Ureter (tissue), 1 donor: ENCODE measurements around the gene ARFGEF2. TPM values are rescaled to one million over a fixed set of nuclear protein-coding genes. Genes with fewer than 3 reads are reported as not detected.
"Not testable (repeated sequence)": the region's sequence is repeated elsewhere in the genome, so short reads cannot be mapped to it uniquely, and the experiment has no call there.

ENCODE experiments used
- DNase-seq: peaks from one replicate; pipeline ENCODE4 v3.0.0-alpha.2; 2020; ENCODE audit warnings: low spot score
- total RNA-seq: library from RNA; stranded (reverse); gene quantifications from one replicate; pipeline ENCODE4 v1.2.4, GENCODE V29; 2023
- donor health status: DM: yes; HTN: yes; CAD: no.

The ARFGEF2 gene
- 52.1 TPM for total RNA-seq

DNA sequence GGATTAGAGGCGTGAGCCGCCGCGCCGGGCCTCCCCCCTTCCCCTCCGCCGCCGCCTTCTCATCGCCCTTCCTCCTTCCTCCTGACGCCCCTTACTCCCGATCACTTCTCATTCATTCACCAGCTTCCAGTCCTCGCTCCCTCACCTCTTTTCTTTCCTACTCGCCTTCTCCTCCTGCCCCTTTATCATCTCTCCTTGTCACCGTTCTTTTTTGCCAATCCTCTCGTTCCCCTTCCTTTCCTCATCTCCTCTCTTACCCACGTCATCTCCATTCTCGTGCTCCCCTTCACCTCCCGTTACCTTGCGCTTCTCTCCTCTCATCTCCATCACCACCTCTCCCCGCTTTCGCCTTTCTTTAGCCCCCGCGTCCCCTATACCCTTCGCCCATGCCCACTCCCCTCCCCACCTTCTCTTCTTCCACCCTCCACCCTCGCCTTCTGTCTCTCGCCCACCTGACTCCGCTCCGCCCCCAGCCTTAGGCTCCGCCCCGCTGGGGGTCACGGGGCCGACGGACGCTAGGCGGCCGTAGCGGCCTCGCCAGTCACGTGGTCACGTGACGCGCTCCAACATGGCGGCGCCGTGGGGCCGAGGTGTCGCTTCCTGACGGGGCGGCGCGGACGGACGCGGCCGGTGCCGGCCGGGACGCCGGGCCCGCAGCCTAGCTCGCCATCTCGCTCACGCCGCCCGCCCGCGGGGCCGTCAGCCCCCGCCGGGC lies at the start of gene ARFGEF2:
Gene ARFGEF2 (plus strand): TSS at position 544 of the 715 bp plus-strand sequence. CDS start 179 bp downstream, outside the sequence.
- DNase-seq, result peak; percentile 92

DNA sequence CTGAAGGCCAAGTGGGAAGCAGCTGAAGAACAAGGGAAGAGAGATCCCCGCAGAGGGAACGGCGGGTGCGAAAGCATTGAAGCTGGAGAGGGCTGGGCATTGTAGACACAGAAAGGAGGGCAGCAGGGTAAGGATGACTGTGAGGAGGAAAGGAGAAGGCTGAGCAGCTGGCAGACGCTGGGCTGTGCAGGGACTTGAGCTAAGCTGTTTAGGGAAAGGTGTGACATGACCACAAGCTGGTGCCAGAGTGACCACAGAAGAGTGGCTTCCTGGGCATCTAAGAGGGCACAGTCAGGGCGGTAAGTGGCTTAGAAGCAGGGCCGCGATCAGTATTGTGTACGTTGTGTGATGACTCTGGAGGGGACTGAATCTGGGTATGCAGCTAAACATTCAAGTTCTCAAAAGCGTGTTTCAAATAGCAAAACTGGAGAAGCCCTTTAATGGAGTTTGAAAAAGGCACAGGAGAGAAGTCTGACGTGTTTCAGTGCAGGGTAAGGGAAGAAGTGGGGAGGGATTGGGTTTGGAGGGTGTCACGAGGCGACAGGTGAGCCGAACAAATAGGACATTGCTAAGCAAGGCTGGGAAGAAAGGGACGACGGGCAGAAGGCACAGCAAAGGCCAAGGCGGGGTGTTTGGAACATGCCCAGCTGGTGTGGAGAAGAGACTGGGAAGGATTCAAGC lies 46.1 kb upstream of the ARFGEF2 start:
- no peak for DNase-seq

DNA sequence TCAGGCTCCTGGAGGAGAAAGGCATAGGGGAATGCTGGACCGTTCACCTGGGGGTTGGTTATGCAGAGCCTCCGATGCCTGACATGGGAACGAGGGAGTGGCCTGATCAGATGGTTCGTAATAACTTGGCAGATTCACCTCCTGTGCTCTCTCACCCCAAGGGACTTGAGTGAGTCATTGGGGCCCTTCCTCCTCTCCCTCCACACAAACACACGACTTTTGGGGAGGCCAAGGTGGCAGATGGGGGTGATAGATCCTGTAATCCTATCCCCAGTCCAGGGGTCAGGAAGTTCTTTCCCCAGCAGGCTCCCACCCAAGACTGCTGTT lies 45.6 kb upstream of the ARFGEF2 start:
- DNase-seq, result no peak

DNA sequence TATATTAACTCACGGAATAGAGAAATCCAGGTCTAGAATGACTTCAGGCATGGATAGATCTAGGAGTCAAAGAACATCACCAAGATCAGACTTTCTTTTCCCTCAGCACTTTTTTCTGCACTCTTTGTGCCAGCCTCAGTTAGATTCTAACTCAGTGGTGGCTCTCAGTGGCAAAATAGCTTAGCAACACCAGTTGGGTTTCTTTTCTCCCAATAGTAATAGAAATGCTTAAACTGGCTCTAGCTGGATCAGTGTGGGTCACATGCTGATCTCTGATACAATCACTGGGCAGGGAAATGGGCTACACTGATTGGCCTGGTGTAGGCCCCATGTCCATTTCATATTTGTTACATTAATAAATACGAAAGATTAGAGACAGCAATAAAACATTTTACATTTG lies 44.2 kb upstream of the ARFGEF2 start:
- DNase-seq, result no peak

DNA sequence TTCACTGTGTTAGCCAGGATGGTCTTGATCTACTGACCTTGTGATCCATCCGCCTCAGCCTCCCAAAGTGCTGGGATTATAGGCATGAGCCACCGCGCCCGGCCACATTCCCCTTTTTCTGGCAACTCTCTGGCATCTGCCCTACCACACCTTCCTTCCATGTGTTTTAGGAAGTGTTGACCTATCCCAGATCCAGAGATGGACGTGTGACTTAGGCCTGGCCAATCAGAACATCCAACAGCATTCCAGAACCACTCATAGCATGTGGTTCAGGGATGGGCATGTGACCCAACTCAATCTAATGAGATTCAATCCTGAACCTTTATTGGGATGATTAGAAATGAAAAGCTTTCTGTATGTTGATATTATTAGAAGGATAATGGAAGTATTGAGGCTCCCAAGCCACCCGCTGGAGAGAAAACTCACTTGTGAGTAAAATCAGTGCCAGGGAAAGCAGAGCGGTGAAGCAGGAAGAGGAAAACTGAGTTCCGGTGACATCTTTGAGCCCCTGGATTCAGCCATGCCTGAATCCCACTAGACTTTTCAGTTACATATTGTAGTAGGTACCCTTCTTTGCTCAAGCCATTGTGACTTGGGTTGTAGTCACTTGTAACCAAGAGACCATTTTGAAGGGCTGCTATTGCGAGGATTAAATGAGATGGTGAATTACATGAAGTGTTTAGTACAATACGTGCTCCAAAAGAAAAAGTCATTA lies 42.8 kb upstream of the ARFGEF2 start:
- DNase-seq, result no peak

DNA sequence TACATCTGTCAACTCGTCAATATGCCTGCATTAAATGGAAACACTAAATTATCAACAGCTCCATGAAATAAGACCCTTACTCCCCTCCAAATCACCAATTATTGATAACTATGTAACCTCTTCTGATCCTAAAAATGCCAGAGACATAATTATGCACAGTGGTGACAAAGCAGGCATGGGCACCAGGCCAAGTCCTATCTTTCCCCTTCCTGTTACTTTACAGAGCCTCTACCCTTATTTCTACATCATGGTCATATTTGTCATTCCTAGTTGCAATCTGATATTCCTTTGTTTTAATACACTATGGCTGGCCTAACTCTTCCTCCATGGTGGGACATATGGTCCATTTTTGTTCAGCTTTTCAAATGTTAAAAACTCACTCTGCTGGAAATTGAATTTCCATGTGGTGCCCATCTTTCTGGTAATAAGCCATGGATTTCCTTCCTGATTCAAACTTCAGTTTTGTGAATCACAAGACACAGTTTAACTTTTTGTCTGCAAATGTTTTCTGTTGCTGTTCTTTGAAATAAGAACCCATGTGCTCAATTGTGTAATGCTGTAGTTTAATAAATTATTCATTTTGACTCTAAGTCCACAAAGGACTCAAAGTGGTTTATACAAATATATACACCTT lies 41.8 kb upstream of the ARFGEF2 start:
- DNase-seq, result no peak

DNA sequence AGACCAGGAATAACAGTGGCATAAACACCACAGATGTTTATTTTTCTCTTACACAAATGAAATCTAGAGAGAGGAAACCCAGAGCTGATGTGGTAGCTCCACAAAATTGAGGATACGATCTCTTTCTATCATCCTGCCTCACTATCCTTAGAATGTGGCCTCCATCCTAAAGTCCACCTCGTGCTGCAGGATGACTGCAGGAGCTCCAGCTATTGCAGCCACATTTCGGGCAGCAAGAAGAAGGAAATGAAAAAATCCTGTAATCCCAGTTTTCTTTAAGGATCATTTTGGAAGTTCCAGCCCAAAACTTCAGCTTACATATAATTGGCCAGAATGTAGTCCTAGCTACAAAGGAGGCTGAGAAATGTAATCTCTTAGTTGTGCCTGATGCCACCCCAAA lies 41.2 kb upstream of the ARFGEF2 start:
- DNase-seq, result no peak

DNA sequence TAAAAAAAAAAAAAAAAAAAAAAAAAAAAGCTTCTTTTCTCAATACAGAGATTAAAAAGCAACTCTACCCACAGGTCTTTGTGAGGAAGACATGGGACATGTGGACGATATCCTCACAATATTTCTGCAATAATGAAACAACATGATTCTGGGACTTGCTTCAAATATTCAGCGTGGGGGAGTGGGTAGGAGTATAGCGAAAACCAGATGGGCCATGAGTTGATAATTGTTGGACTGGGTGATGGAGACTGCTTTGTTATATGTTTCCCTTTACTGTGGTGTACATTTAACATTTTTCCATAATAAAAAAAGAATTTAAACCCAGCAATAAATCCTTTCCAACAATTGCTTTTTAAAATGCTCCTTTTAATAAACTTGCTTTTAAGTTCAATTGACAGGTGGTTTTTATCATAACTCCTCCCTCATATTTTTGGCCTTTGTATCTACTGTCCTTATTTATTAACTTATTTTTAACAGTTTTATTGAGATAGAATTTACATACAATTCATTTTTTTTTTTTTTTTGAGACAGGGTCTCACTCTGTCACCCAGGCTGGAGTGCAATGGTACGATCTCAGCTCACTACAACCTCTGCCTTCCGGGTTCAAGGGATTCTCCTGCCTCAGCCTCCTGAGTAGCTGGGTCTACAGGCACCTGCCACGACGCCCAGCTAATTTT lies 40.4 kb upstream of the ARFGEF2 start:
- no peak for DNase-seq

DNA sequence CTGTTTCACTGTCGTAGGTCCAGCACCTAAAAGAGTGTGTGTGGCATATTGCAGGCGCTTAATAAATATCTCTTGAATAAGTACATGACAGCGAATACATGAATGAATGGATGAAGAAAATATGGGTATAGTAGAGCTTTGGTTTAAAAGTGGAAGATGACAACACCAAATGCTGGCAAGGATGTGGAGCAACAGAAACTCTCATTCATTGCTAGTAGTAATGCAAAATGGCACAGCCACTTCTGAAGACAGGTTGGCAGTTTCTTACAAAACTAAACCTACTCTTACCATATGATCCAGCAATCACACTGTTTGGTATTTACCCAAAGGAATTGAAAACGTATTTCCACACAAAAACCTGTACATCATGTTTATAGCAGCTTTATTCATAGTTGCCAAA lies 36.3 kb upstream of the ARFGEF2 start:
- DNase-seq, result no peak

DNA sequence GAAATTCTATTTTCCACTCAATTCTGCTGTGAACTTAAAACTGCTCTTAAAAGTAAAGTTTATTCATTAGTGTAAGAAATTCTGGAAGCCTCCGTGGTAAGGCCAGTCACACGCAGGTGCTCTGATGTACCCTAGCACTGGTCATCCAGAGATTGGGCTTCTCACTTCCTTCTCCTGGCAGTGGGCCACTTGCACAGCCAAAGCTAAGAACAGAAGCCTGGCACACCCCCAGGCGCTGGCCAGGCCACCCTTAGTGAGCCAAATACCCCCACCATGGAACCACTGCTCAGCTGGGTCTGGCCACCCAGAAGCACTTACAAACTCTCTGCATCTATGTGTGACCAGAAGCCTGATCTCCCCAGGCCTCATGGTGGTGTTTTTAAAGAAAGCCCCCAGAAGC lies 35.3 kb upstream of the ARFGEF2 start:
- DNase-seq, result no peak

DNA sequence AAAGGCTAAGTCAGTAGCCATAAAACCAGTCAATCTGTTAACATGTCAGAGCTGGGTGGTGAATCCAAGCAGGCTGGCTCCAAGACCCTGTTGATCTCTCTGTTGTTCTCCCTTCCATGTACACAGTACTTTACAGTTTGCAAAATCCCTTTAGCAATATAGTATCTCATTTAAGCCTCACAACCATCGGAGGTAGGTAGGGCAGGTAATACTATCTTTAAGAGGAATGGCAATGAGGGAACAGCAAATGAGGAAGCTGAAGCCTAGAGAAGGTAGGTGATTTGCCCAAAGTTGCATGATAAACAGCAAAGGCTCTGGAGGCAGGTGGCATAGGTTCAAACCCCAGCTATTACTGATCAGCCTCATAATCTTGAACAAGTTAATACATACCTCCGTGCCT lies 34.7 kb upstream of the ARFGEF2 start:
- DNase-seq, result no peak

DNA sequence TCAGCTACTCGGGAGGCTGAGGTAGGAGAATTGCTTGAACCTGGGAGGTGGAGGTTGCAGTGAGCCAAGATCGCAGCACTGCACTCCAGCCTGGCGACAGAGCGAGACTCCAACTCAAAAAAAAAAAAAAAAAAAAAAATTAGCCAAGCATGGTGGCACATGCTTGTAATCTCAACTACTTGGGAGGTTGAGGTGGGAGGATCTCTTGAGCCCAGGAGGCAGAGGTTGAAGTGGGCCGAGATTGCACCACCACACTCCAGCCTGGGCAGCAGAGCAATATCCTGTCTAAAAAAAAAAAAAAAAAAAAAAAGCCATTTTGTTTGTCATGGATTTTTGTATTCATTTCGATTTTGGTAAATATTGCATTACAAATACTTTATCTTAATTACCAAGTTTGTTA lies 33.0 kb upstream of the ARFGEF2 start:
- DNase-seq, result not testable (repeated sequence)

DNA sequence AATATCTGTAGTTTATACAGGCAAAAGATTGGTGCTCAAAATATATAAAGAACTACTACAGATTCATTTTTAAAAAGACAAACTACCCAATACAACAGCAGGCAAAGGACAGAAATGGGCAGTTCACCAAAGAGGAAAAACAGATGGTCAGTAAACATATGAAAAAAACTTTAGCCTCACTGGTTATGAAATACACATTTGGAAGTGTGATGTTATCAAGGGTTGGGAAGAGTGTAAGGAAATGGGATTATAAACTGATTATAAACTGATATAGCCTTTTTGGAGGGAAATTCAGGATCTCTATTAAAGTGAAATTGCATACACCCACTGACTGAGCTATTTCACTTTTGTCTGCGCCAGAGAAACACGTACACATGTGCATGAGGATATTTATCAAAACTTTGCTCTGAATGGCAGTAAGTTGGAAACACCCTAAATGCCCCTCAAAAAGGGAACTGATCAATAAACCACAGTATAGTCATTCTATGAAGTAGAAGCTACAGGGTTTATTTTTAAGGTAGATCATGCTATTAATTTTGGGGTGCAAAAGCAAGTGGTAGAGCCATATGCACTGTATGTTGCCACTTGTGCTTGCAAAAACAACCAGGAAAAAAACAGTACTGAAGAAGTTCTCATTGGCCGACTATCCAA lies 32.2 kb upstream of the ARFGEF2 start:
- DNase-seq, result no peak

DNA sequence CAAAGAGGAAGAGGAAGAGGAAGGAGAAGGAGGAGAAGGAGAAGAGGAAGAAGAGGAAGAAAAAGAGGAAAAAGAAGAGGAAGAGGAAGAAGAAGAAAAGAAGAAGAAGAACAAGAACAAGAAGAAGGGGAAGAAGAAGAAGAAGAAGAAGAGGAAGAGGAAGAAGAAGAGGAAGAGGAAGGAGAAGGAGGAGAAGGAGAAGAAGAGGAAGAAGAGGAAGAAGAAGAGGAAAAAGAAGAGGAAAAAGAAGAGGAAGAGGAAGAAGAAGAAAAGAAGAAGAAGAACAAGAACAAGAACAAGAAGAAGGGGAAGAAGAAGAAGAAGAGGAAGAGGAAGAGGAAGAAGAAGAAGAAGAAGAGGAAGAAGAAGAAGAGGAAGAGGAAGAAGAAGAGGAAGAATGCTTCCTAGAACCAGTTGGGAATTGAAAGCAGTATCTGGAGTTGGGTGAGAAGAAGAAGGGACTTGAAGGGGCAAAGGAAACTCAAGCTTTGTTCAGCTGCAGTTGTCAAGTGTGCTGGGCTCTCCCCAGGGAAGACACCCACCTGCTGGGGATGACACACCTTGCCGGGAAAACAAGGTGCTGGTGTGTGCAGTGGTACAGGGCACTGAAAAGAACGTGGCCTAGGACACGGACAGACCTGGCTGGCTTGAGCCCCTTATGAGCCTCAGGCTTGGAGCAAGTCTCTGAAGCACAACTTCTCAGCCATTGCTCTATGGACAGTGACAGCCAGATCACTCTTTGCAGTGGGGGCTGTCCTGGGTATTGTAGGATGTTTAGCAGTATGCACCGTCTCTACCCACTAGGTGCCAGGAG lies 30.1 kb upstream of the ARFGEF2 start:
- no peak for DNase-seq

DNA sequence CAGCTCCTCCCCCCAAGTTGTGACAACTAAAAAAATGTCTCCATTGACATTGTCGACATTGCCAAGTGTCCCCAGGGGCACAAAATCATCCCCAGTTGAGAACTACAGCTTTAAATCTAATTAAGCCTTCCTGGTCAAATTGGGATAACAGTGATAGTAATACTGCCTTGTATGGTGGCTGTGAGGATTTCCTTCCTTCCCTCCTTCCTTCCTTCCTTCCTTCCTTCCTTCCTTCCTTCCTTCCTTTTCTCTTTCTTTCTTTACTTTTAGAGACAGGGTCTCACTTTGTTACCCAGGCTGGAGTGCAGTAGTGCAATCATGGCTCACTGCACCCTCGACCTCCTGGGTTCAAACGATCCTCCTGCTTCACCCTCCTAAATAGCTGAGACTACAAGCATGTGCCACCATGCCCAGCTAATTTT lies 29.5 kb upstream of the ARFGEF2 start:
- DNase-seq, result no peak

DNA sequence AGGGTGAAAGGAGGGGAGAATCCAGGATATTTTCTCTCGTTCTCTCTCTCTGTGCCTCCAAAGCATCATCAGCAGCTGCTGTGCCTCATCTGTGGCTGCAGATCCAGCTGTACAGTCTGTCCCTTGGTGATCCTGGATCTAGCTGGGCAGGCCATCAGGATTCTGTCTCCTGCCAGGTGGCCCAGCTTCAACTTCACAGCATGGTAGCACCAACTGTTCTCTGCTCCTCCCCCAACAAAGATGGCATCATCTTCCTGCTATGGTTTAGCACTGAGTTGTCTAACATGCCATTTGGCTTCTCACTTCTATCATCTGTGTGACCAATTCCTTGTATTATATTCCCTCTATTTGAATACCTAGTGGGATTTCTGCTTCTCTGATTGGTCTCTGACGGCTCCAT lies 28.6 kb upstream of the ARFGEF2 start:
- DNase-seq, result no peak

DNA sequence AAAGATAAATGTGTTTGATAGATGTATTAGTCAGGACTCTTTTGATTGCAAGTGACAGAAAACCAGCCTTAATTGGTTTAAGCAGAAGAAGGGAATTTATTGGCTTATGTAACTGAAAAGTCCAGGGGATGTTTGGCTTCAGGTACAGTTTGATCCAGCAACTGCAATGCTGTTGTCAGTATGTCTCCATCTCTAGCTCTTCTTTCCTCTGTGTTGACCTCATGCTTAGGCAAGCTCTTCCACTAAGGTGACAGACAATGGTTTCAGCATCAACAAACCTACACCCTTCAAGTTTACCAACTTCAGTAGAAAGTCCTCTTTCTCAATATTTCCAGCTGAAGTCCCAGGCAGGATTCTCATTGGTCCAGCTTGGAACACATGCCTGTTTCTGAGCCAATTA lies 28.1 kb upstream of the ARFGEF2 start:
- DNase-seq, result no peak

DNA sequence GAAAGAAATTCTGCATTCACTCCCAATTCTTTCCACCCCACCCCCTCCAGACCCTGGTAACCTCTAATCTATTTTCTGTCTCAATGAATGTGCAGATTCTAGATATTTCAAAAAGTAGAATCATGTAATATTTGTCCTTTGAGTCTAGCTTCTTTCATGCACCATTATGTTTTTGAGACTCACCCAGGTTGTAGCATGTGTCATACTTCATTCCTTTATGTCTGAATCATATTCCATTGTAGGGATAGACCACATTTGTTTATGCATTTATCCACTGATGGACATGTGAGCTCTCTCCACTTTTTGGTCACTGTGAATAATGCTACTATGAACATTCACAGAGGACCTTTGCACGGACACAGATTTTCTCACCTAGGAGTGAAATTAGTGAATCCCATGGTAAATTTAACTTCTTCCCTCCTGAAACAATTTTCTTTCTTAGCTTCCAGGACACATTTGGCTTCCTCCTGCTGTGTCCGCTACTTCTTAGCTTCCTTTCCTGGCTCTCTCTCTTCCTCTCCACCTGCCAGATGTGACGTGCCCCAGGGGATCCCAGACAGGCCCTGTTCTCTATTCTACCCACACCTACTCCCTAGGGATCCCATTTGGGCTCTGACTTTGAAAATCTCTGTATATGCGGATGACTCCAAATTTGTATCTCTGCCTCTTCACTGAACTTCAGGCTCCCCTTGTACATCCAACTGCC lies 24.1 kb upstream of the ARFGEF2 start:
- no peak for DNase-seq

DNA sequence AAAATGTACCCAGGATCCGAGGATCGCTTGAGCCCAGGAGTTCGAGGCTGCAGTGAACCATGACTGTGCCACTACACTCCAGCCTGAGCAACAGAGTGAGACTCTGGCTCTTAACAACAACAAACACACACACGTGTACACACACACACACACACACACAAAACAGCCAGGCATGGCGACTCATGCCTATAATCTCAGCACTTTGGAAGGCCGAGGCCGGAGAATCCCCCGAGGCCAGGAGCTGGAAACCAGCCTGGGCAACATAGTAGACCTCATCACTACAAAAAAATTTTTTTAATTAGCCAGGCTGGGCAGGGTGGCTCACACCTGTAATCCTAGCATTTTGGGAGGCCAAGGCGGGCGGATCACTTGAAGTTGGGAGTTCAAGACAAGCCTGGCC lies 23.3 kb upstream of the ARFGEF2 start:
- no peak for DNase-seq
